ENCODE measurements around the gene ADGRE3.

DNA sequence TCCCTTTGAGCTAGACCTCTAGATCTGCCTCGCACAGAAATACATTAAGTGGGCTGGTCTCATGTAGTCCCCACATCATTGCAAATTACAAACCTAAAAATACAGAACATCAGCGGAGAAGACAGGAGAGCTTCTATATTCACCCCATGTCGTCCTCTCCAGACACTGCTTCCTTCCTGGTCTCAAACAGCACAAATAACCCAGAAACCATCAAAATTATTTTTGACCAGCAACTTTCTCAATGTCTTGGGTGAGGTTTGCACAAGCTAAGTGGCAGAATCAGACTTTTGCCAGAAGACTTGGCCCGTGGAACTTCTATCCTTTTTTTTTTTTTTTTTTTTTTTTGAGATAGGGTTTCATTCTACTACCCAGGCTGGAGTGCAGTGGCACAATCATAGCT is 63.6 kb downstream of the ADGRE3 start:
- TF ChIP-seq, protein P1, sequence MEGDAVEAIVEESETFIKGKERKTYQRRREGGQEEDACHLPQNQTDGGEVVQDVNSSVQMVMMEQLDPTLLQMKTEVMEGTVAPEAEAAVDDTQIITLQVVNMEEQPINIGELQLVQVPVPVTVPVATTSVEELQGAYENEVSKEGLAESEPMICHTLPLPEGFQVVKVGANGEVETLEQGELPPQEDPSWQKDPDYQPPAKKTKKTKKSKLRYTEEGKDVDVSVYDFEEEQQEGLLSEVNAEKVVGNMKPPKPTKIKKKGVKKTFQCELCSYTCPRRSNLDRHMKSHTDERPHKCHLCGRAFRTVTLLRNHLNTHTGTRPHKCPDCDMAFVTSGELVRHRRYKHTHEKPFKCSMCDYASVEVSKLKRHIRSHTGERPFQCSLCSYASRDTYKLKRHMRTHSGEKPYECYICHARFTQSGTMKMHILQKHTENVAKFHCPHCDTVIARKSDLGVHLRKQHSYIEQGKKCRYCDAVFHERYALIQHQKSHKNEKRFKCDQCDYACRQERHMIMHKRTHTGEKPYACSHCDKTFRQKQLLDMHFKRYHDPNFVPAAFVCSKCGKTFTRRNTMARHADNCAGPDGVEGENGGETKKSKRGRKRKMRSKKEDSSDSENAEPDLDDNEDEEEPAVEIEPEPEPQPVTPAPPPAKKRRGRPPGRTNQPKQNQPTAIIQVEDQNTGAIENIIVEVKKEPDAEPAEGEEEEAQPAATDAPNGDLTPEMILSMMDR (IDR thresholded peaks at IDR 0.05), result no peak
- TF ChIP-seq POLR2A (IDR thresholded peaks at IDR 0.05), result no peak
- no peak for TF ChIP-seq POLR2AphosphoS5 (IDR thresholded peaks at IDR 0.05)
